GM19467 (cell line): ENCODE results near the gene TP63.

Experiments used
- ATAC-seq: cut with Tn5 transposase; IDR thresholded peaks from one replicate; pipeline ENCODE4 v1.9.1; 2021; ENCODE audit warnings: mild to moderate bottlenecking, moderate library complexity; ENCODE audit not compliant: unreplicated experiment

The TP63 gene

DNA sequence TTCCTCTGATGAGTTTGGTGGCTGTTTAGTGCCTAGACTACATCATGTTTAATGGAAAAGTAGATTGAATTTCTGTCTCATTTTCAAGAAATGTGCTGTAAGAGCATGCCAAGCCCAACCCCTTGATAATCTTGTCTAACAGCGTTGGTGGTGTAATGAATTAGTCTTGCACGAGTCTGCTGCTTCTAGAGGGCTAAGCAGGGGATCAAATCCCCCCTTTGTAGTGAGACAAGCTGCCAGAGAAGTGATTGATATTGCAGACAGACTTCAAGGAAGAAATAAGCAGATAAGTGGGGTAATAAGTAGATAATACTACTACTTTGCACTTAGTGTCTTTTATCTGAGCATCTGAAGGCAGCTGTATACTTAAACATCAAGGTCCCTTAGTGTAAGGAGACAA lies 141.4 kb downstream of the TP63 start:
- no peak for ATAC-seq

- ATAC-seq, result no peak
Observed at GRCh38 chr3:189773056-189773455, 141.9 kb downstream of the TP63 start.

DNA sequence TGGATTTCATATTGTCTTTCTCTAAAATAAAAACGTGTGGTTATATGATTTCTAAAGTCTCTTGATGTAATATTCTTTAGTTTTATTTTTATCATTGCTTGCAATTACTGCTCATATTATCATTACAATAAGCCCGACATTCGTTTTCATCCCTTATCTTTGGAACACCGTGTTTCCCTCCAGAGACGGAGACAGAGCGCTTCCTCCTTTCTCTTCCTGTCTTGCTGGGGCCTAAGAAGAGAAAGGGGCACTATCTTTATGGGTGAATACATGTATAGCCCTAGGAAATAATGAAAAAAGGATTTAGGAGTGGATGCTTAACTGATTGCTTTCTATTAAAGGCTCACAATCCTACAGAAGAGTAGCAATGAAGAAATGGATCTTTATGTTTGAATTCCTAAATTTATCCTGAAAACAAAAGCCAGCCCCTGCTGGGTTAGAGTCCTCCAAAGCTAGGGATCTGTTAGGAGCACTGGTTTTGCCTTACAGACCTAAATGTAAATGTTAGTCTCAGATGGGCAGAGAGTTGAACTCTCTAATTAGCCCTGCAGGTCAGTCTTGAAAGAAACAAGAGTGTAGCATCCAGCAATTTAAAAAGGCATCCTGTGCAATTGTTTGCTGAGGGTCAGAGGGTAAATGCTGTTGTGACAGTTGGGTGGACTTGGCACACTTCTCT lies 145.1 kb downstream of the TP63 start:
- ATAC-seq, result no peak

GRCh38 chr3:189778340-189778950 lies 147.3 kb downstream of the TP63 start:
- ATAC-seq, result no peak

GRCh38 chr3:189779166-189779565 lies 148.0 kb downstream of the TP63 start:
- no peak for ATAC-seq

DNA sequence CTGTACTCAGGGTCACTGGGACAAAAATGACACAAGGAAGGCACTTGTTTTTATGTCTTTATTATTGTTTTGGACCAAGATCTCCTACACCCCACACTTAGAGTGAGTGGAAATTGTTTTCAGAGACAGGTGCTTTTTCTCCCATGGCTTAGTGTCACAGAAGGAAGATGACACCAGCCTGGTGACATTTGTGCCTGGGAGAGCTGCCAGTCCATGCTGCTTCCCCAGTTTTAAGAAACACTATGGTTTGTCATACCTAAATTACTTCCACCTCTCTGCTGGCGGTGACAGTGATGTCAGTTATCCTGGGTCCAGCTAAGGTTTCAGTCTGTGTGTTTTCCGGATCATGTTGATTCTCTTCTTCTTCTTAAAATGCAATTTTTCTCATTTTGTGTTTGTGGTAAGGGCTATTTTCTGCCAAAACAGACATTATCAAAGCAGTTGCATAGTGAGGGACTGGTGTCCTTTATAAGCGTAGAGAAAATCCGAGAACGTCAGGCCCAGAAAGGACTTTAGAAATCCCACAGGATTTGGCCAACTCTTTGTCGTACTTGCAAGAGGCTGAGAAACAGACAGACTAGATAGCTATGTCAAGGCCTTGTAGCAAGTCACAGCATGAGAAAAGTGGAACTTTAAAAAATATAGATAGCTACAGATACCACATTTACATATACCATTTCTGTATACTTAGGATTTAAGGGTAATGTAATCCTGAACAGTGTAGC lies 149.5 kb downstream of the TP63 start:
- ATAC-seq, result no peak

- ATAC-seq, result no peak
Observed at GRCh38 chr3:189781415-189781814, 150.2 kb downstream of the TP63 start.

GRCh38 chr3:189786479-189787064 lies 155.4 kb downstream of the TP63 start:
- ATAC-seq, result no peak

DNA sequence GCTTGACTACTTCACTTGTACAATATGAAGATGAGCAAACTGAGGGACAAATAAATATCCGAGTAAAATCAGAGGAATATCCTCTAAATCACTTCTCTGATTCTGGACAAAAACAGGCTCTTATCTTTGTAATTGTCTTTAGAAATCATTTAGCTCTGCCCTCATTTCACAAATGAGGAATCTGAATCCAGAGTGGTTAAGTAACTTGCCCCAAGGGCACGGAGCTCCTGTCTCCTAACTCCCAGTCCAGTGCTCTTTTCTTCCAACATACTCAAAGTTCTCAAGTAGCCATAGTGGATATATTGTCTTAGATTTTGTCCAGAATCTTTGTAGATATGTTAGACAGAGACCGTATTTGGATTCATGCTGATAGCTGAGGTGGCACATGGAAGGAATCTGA lies 156.0 kb downstream of the TP63 start:
- ATAC-seq, result no peak

GRCh38 chr3:189787632-189788031 lies 156.4 kb downstream of the TP63 start:
- no peak for ATAC-seq

DNA sequence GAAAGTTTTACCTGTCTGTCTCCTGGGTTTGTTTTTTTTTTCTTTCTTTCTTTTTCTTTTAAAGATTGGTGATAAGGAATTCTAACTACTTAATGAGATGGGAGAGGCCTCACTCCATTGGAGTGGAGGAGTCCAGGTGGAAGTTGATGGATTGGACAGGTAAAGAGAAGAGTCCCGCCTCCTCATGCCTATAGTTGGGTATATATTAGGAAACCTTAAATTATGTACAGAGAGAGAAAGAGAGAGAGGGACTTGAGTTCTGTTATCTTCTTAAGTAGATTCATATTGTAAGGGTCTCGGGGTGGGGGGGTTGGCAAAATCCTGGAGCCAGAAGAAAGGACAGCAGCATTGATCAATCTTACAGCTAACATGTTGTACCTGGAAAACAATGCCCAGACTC lies 158.2 kb downstream of the TP63 start:
- no peak for ATAC-seq

DNA sequence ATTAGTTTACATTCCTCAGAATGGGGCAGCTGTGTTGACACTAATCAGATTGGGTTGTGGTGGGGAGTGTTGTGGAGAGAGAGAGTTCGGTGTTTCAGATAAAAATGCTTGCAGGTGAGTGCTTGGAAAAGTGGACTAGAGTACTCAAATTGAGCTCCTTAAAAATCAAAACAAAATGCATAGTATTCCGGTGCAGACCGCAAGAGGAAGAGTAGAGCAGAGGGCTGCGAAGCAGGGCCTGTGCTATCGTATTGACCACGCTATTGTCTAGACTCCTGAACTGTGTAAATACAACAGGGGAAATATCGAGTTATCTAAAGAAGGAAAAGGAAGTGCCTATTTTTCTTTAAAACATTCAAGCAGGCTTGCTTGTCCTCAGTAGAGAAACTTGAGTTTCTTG lies 159.5 kb downstream of the TP63 start:
- ATAC-seq, result no peak

DNA sequence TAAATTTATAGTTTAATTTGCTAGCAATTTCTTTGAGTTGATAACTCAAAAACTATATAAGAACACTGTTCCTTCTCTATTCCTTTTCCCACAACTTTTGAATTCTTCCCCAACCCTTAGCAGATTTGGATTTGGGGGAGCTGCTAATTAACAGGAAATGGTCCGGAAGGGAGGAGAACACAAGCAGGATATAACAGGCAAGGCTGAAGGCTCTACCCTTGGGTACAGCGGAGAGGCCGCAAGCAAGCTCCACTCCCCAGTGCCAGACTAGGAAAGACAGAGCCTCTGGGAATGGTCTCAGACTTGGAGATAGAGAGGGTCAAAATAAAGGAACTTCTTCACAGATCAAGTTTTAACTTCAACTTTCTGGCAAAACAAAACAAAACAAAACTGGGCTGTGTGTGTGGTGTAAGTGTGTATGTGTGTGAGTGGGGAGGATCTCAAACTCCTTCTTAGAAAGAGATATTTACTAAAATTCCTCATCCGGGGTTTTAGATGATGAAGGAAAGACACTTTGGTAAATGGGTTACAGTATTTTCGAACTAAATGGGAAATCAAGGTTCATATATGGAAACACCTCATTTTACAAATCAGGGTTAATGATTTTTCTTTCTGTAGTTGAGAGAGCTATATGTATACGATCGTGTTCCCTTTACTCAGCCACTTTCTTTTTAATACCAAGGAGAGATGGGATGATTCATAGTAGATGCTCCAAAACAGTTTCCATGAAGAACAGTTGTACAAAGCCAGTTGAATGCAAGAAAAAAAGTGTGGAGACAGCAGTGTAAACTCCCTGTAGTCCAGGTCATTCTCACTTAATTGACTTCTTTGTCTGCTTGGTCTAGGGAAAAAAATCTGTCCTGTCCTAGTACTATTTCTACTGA lies 161.1 kb downstream of the TP63 start:
- no peak for ATAC-seq

GRCh38 chr3:189794518-189794917 lies 163.3 kb downstream of the TP63 start:
- ATAC-seq, result no peak

GRCh38 chr3:189797103-189797750 lies 166.0 kb downstream of the TP63 start:
- no peak for ATAC-seq

DNA sequence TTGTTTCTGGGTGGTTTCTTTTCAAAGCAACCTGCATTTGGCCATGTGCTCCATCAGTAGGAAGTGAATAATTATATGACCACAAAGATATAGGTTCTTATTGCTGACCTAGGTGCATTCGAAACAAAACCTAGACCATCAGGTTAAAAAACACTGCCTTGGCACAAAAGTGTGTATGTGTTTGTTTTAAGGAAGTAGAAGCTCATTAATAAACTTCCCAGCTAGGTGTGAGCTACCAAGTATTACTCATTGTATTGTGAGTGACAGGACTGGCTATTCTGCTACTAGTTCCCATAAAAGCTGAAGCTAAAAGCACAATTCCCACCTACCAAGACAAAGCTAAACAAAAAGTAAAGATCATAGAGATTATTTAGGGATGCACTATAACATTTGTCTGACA lies 168.2 kb downstream of the TP63 start:
- no peak for ATAC-seq

GRCh38 chr3:189800436-189800835 lies 169.2 kb downstream of the TP63 start:
- ATAC-seq, result no peak

DNA sequence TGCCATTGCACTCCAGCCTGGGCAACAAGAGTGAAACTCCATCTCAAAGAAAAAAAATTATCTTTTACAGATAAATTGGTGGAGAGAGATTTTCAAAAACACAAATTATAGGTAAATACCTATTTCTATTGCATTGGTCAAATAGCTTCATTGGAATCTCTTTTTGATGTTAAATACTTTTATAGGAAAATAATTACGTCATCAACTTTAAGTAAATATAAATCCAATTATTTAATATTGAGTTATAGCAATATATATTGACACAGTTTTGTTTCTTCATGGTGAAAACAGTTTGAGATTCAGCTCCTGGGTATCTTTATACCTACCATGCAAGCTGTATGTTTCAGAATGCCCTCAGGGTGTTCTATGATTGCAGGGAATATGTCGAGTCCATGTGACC lies 172.1 kb downstream of the TP63 start:
- ATAC-seq, result no peak

- ATAC-seq, result no peak
Observed at GRCh38 chr3:189805375-189806067, 174.3 kb downstream of the TP63 start.
